Measurements from ENCODE around the gene LCN2. TPM values are rescaled to one million over a fixed set of nuclear protein-coding genes. Genes with fewer than 3 reads are reported as not detected.

LCN2 gene
- total RNA-seq, 1 experiment from 2014 or later: 537 TPM

GRCh38 chr9:128105538-128106175 lies 43.6 kb upstream of the LCN2 start:
- peaks cover 5% of the 10 kb centered on the region for H3K79me2 ChIP-seq (ENCODE audit: low read depth)
- POLR2A ChIA-PET (ENCODE audit: unreplicated experiment): interaction anchor here (0.6 kb wide), 1 partner anchor 365 kb away, joined by 5 read pairs; no protein-coding TSS in a partner anchor
- BruUV-seq (replicated peaks): no TSS peak
- H3K4me3 ChIP-seq: no peak overlapping the region
- no peaks in the 10 kb centered on the region for H3K4me1 ChIP-seq (replicated peaks; ENCODE audit: insufficient read depth)
- peaks cover 19% of the 10 kb centered on the region for H3F3A ChIP-seq (ENCODE audit: insufficient read depth, low read depth)
- H3K9me3 ChIP-seq (ENCODE audit: insufficient read depth, low read depth): no peaks in the 10 kb centered on the region
- TF ChIP-seq EZH2 (IDR thresholded peaks at IDR 0.05; ENCODE audit: low read depth) (no peak), CTCF (conservative IDR thresholded peaks at IDR 0.05) (no peak)
- no peak overlapping the region for H3K4me2 ChIP-seq
- H2AFZ ChIP-seq: no peak overlapping the region
- no peaks in the 10 kb centered on the region for H3K9me2 ChIP-seq (ENCODE audit: insufficient read depth)
- H3K27ac ChIP-seq: no peak overlapping the region
- H3K36me3 ChIP-seq (ENCODE audit: low read depth): peaks cover 20% of the 10 kb centered on the region
- CTCF ChIA-PET: interaction anchor here (0.6 kb wide), 1 partner anchor 62 kb away, joined by 3 read pairs; no protein-coding TSS in a partner anchor
- no peak for DNase-seq
- H4K20me1 ChIP-seq (ENCODE audit: insufficient read depth): no peaks in the 10 kb centered on the region; the same call in none of the 2 replicates
- H3K27me3 ChIP-seq (ENCODE audit: insufficient read depth, low read depth): no peaks in the 10 kb centered on the region
- intact Hi-C loops (cut with micrococcal nuclease; ENCODE audit: unreplicated experiment): no loop called here

GRCh38 chr9:128106181-128106939 lies 42.9 kb upstream of the LCN2 start:
- H2AFZ ChIP-seq: no peak overlapping the region
- ChIA-PET CTCF (interaction anchor here (0.6 to 2.0 kb wide), 2 partner anchors 12 to 63 kb away, joined by 3 to 7 read pairs; no protein-coding TSS in a partner anchor), POLR2A (ENCODE audit: unreplicated experiment) (interaction anchor here (0.6 to 0.7 kb wide), 2 partner anchors 28 to 366 kb away, joined by 4 to 5 read pairs; no protein-coding TSS in a partner anchor)
- no peaks in the 10 kb centered on the region for H3K9me2 ChIP-seq (ENCODE audit: insufficient read depth)
- H3K4me2 ChIP-seq: no peak overlapping the region
- peaks cover 20% of the 10 kb centered on the region for H3K36me3 ChIP-seq (ENCODE audit: low read depth)
- DNase-seq: no peak
- no peaks in the 10 kb centered on the region for H3K9me3 ChIP-seq (ENCODE audit: insufficient read depth, low read depth)
- no peaks in the 10 kb centered on the region; the same call in 1 of the 2 replicates for H4K20me1 ChIP-seq (ENCODE audit: insufficient read depth)
- intact Hi-C loops (cut with micrococcal nuclease; ENCODE audit: unreplicated experiment): no loop called here
- TF ChIP-seq CTCF (conservative IDR thresholded peaks at IDR 0.05) (no peak), EZH2 (IDR thresholded peaks at IDR 0.05; ENCODE audit: low read depth) (no peak)
- no TSS peak for BruUV-seq (replicated peaks)
- no peaks in the 10 kb centered on the region for H3K27me3 ChIP-seq (ENCODE audit: insufficient read depth, low read depth)
- H3K4me1 ChIP-seq (replicated peaks; ENCODE audit: insufficient read depth): no peaks in the 10 kb centered on the region
- H3K4me3 ChIP-seq: no peak overlapping the region
- H3K27ac ChIP-seq: no peak overlapping the region
- H3F3A ChIP-seq (ENCODE audit: insufficient read depth, low read depth): peaks cover 25% of the 10 kb centered on the region
- no peaks in the 10 kb centered on the region for H3K79me2 ChIP-seq (ENCODE audit: low read depth)

GRCh38 chr9:128106940-128107467 lies 42.2 kb upstream of the LCN2 start:
- no peak overlapping the region for H3K4me2 ChIP-seq
- H3K9me3 ChIP-seq (ENCODE audit: insufficient read depth, low read depth): no peaks in the 10 kb centered on the region
- BruUV-seq (replicated peaks): no TSS peak
- H3K27me3 ChIP-seq (ENCODE audit: insufficient read depth, low read depth): no peaks in the 10 kb centered on the region
- H2AFZ ChIP-seq: no peak overlapping the region
- no peak overlapping the region for H3K27ac ChIP-seq
- DNase-seq: no peak
- no peaks in the 10 kb centered on the region for H3K4me1 ChIP-seq (replicated peaks; ENCODE audit: insufficient read depth)
- TF ChIP-seq EZH2 (IDR thresholded peaks at IDR 0.05; ENCODE audit: low read depth) (no peak), CTCF (conservative IDR thresholded peaks at IDR 0.05) (no peak)
- H3F3A ChIP-seq (ENCODE audit: insufficient read depth, low read depth): peaks cover 25% of the 10 kb centered on the region
- H4K20me1 ChIP-seq (ENCODE audit: insufficient read depth): no peaks in the 10 kb centered on the region; the same call in 1 of the 2 replicates
- intact Hi-C loops (cut with micrococcal nuclease; ENCODE audit: unreplicated experiment): no loop called here
- H3K79me2 ChIP-seq (ENCODE audit: low read depth): no peaks in the 10 kb centered on the region
- ChIA-PET POLR2A (ENCODE audit: unreplicated experiment) (interaction anchor here (0.7 kb wide), 1 partner anchor 28 kb away, joined by 4 read pairs; no protein-coding TSS in a partner anchor), CTCF (interaction anchor here (2.0 kb wide), 1 partner anchor 11 kb away, joined by 7 read pairs; no protein-coding TSS in a partner anchor)
- no peak overlapping the region for H3K4me3 ChIP-seq
- peaks cover 20% of the 10 kb centered on the region for H3K36me3 ChIP-seq (ENCODE audit: low read depth)
- no peaks in the 10 kb centered on the region for H3K9me2 ChIP-seq (ENCODE audit: insufficient read depth)

Measured in PC-9 (cell line).